H9 (cell line): ENCODE measurements around the gene HAUS6. TPM values are rescaled to one million over a fixed set of nuclear protein-coding genes. Genes with fewer than 3 reads are reported as not detected.

Experiments used
- DNase-seq: peaks from one replicate; pipeline ENCODE4 v3.0.0-alpha.2; 2017
- H2AFZ ChIP-seq: one replicate; pipeline ENCODE4 v1.6.1; 2013; ENCODE audit warnings: mild to moderate bottlenecking, low read length, control low read depth, moderate library complexity
- H2AK5ac ChIP-seq: 2 replicates; pipeline ENCODE4 v1.6.1; 2013; ENCODE audit warnings: low read length, control low read depth, mixed read lengths; ENCODE audit not compliant: insufficient read length
- H2BK120ac ChIP-seq: one replicate; pipeline ENCODE4 v1.6.1; 2013; ENCODE audit warnings: low read depth, mild to moderate bottlenecking, low read length, control low read depth, inconsistent platforms; ENCODE audit not compliant: poor library complexity, severe bottlenecking
- H2BK12ac ChIP-seq: 2 replicates; pipeline ENCODE4 v1.6.1; 2013; ENCODE audit warnings: low read length, control low read depth, mixed read lengths, low read depth; ENCODE audit not compliant: insufficient read length
- H2BK15ac ChIP-seq: 2 replicates; pipeline ENCODE4 v1.6.1; 2013; ENCODE audit warnings: low read depth, low read length, control low read depth
- H2BK20ac ChIP-seq: one replicate; pipeline ENCODE4 v1.6.1; 2013; ENCODE audit warnings: low read depth, mild to moderate bottlenecking, low read length, control low read depth, inconsistent platforms; ENCODE audit not compliant: poor library complexity, severe bottlenecking
- H2BK5ac ChIP-seq: 2 replicates; pipeline ENCODE4 v1.6.1; 2013; ENCODE audit warnings: low read length, control low read depth, mixed read lengths; ENCODE audit not compliant: insufficient read length
- H3K14ac ChIP-seq: 2 replicates; pipeline ENCODE4 v1.6.1; 2013; ENCODE audit warnings: low read length, control low read depth; ENCODE audit not compliant: insufficient read depth
- H3K18ac ChIP-seq: 2 replicates; pipeline ENCODE4 v1.6.1; 2013; ENCODE audit warnings: low read depth, mild to moderate bottlenecking, mixed read lengths, low read length, control low read depth; ENCODE audit not compliant: insufficient read length
- H3K23ac ChIP-seq: 2 replicates; pipeline ENCODE4 v1.6.1; 2013; ENCODE audit warnings: low read length, control low read depth, mixed read lengths, low read depth; ENCODE audit not compliant: insufficient read length
- H3K23me2 ChIP-seq: 2 replicates; pipeline ENCODE4 v1.6.1; 2013; ENCODE audit warnings: low read depth, mild to moderate bottlenecking, mixed read lengths, low read length, control low read depth; ENCODE audit not compliant: insufficient read length, poor library complexity, severe bottlenecking
- H3K27ac ChIP-seq: 2 replicates; pipeline ENCODE4 v1.5.1; 2013; ENCODE audit warnings: low read length, control low read depth, mixed read lengths, low read depth; ENCODE audit not compliant: insufficient read length
- H3K27me3 ChIP-seq: 2 replicates; pipeline ENCODE4 v1.6.1; 2013; ENCODE audit warnings: low read length, control low read depth, inconsistent platforms; ENCODE audit not compliant: insufficient read depth
- H3K4ac ChIP-seq: 2 replicates; pipeline ENCODE4 v1.6.1; 2013; ENCODE audit warnings: low read depth, mild to moderate bottlenecking, control low read depth, inconsistent platforms, low read length, moderate library complexity
- H3K4me1 ChIP-seq: 2 replicates; pipeline ENCODE4 v1.6.1; 2013; ENCODE audit warnings: low read length, control low read depth, inconsistent platforms; ENCODE audit not compliant: insufficient read depth
- H3K4me2 ChIP-seq: 2 replicates; pipeline ENCODE4 v1.6.1; 2013; ENCODE audit warnings: low read length, control low read depth, mixed read lengths; ENCODE audit not compliant: insufficient read length, insufficient read depth
- H3K56ac ChIP-seq: 2 replicates; pipeline ENCODE4 v1.6.1; 2013; ENCODE audit warnings: low read depth, mild to moderate bottlenecking, mixed read lengths, low read length, control low read depth; ENCODE audit not compliant: insufficient read length
- H3K79me1 ChIP-seq: 2 replicates; pipeline ENCODE4 v1.6.1; 2013; ENCODE audit warnings: low read depth, mild to moderate bottlenecking, moderate library complexity, low read length, control low read depth, inconsistent platforms; ENCODE audit not compliant: insufficient read depth, poor library complexity, severe bottlenecking
- H3K79me2 ChIP-seq: 2 replicates; pipeline ENCODE4 v1.6.1; 2013; ENCODE audit warnings: low read length, control low read depth, inconsistent platforms; ENCODE audit not compliant: insufficient read depth
- H3K9ac ChIP-seq: 2 replicates; pipeline ENCODE4 v1.6.1; 2013; ENCODE audit warnings: low read length, control low read depth, mixed read lengths; ENCODE audit not compliant: insufficient read length; ENCODE audit errors: extremely low read depth
- H3K9me3 ChIP-seq: one replicate; pipeline ENCODE4 v1.6.1; 2013; ENCODE audit warnings: low read depth, low read length, inconsistent platforms; ENCODE audit not compliant: control insufficient read depth
- H3T11ph ChIP-seq: one replicate; pipeline ENCODE4 v1.6.1; 2013; ENCODE audit warnings: mild to moderate bottlenecking, low read length, control low read depth, inconsistent platforms
- H4K20me1 ChIP-seq: one replicate; pipeline ENCODE4 v1.6.1; 2013; ENCODE audit not compliant: control insufficient read depth, insufficient read length, insufficient read depth
- H4K5ac ChIP-seq: 2 replicates; pipeline ENCODE4 v1.6.1; 2013; ENCODE audit warnings: low read depth, mild to moderate bottlenecking, mixed read lengths, low read length, control low read depth; ENCODE audit not compliant: insufficient read length
- H4K8ac ChIP-seq: replicated peaks from 2 replicates; pipeline ENCODE4 v1.6.1; 2013; ENCODE audit warnings: low read length, control low read depth, mixed read lengths, low read depth; ENCODE audit not compliant: insufficient read length
- H4K91ac ChIP-seq: 2 replicates; pipeline ENCODE4 v1.6.1; 2013; ENCODE audit warnings: low read depth, mild to moderate bottlenecking, moderate library complexity, mixed read lengths, low read length, control low read depth; ENCODE audit not compliant: insufficient read length
- H3K27ac Mint-ChIP-seq, 3 experiments: 2 replicates in 2 of 3; 3 replicates in 1 of 3; pipeline ENCODE4 v1.8.0; 2020 to 2021; ENCODE audit warnings: mixed read lengths in 3 of 3, mild to moderate bottlenecking in 1 of 3, moderate library complexity in 1 of 3
- H3K27me3 Mint-ChIP-seq: 2 replicates; pipeline ENCODE4 v1.8.0; 2021; ENCODE audit warnings: low read depth, mild to moderate bottlenecking, moderate library complexity, mixed read lengths
- H3K36me3 Mint-ChIP-seq, 3 experiments: 2 replicates in 2 of 3; 3 replicates in 1 of 3; pipeline ENCODE4 v1.8.0; 2020 to 2021; ENCODE audit warnings: low read depth in 3 of 3, mixed read lengths in 3 of 3; ENCODE audit not compliant: insufficient read depth in 1 of 3
- H3K4me1 Mint-ChIP-seq, 2 experiments: 2 replicates each; pipeline ENCODE4 v1.8.0; 2020; ENCODE audit warnings: mixed read lengths in 2 of 2
- H3K4me3 Mint-ChIP-seq, 2 experiments: 2 replicates in 1 of 2; 3 replicates in 1 of 2; pipeline ENCODE4 v1.8.0; 2020 to 2021; ENCODE audit warnings: mild to moderate bottlenecking in 2 of 2, mixed read lengths in 2 of 2, moderate library complexity in 1 of 2
- H3K9me3 Mint-ChIP-seq, 2 experiments: 2 replicates in 1 of 2; 3 replicates in 1 of 2; pipeline ENCODE4 v1.8.0; 2020; ENCODE audit warnings: mild to moderate bottlenecking in 2 of 2, mixed read lengths in 2 of 2, moderate library complexity in 1 of 2
- CTCF ChIP-seq: fragments of 200-600 bp; sonication (generic); conservative IDR thresholded peaks from 3 replicates; pipeline ENCODE4 v1.8.0; 2021; ENCODE audit warnings: antibody characterized with exemption, mild to moderate bottlenecking
- WGBS: extraction: QIAGEN DNeasy Blood & Tissue Kit; methylation state at CpG from one replicate; pipeline ENCODE4 v1.1.7; 2013; ENCODE audit warnings: missing lambda C conversion rate, low lambda C conversion rate, mixed read lengths; ENCODE audit not compliant: insufficient read length; ENCODE audit errors: extremely low coverage; 5-methylcytosine and 5-hydroxymethylcytosine counted together
- total RNA-seq: library from RNA; stranded (reverse); gene quantifications from 2 replicates; pipeline ENCODE4 v1.2.1, GENCODE V29; 2021

HAUS6 gene
- total RNA-seq, 1 experiment from 2014 or later, result 42.3 TPM

- Mint-ChIP-seq H3K27ac (no peak overlapping the region), H3K9me3 (peaks cover 5 to 7% of the 10 kb centered on the region in 2 experiments; a peak in 4 of 5 replicates), H3K27me3 (no peaks in the 10 kb centered on the region; the same call in 1 of the 2 replicates), H3K4me1 (peaks cover 5 to 6% of the 10 kb centered on the region in 2 experiments), H3K4me3 (no peak overlapping the region), H3K36me3 (peaks cover 0 to 6% (median 0%) of the 10 kb centered on the region in 3 experiments; a peak in 4 of 7 replicates)
- no peak overlapping the region for H3K9ac ChIP-seq
- no peak overlapping the region for H2BK5ac ChIP-seq
- no peak overlapping the region for H3K27ac ChIP-seq
- no peak overlapping the region for H2BK20ac ChIP-seq
- no peak overlapping the region for H2AK5ac ChIP-seq
- no peak overlapping the region for H3T11ph ChIP-seq
- H3K23ac ChIP-seq, result no peak overlapping the region
- no peak for TF ChIP-seq CTCF
- no peak overlapping the region for H4K5ac ChIP-seq
- no peaks in the 10 kb centered on the region for H3K9me3 ChIP-seq
- no peak overlapping the region for H3K4me2 ChIP-seq
- no peaks in the 10 kb centered on the region for H3K23me2 ChIP-seq
- H2BK15ac ChIP-seq, result no peak overlapping the region
- no peak overlapping the region for H3K14ac ChIP-seq
- WGBS, result no CpG with 5 or more reads among the region's 1 CpG
- no peaks in the 10 kb centered on the region for H3K4me1 ChIP-seq
- no peak overlapping the region for H3K56ac ChIP-seq
- H3K27me3 ChIP-seq, result no peaks in the 10 kb centered on the region
- no peaks in the 10 kb centered on the region for H4K20me1 ChIP-seq
- H3K4ac ChIP-seq, result no peak overlapping the region
- H3K79me2 ChIP-seq, result no peaks in the 10 kb centered on the region
- DNase-seq, result no peak
- H3K18ac ChIP-seq, result no peak overlapping the region
- H2AFZ ChIP-seq, result no peak overlapping the region
- no peak overlapping the region for H2BK12ac ChIP-seq
- H3K79me1 ChIP-seq, result no peaks in the 10 kb centered on the region
- no peak overlapping the region for H4K8ac ChIP-seq
- H4K91ac ChIP-seq, result no peak overlapping the region
- H2BK120ac ChIP-seq, result no peak overlapping the region
Measured at GRCh38 chr9:19030899-19031298, 71.8 kb downstream of the HAUS6 start.
